Eye (tissue), 1 donor: ENCODE measurements around the gene HNRNPUL2.
A peak's percentile ranks its signal among the peaks of the same experiment; 100 is the strongest.
"Not testable (repeated sequence)": the region's sequence is repeated elsewhere in the genome, so short reads cannot be mapped to it uniquely, and the experiment has no call there.

Experiments used
- DNase-seq: peaks from one replicate; pipeline ENCODE4 v3.0.0-alpha.2; 2015

HNRNPUL2 gene

GRCh38 chr11:62727165-62727871, at the start of gene HNRNPUL2:
HNRNPUL2 (minus strand) TSS chr11:62727457; CDS start chr11:62727156, 301 bp downstream.
- DNase-seq: peak; percentile 99

DNA sequence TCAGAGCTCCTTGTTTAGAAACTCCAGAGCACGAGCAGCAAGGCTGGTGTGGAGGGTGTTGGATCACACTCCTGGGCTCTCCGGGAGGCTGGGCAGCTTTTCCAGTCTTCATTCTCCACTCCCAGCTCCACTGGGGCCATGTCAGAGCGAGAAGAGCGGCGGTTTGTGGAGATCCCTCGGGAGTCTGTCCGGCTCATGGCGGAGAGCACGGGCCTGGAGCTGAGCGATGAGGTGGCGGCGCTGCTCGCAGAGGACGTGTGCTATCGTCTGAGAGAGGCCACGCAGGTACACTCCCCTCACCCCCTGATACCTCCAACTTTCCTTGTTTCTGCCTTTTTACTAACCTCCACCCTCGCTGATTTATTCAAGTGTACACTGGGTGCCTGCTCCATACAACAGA, 48.4 kb upstream of the HNRNPUL2 start:
- no peak for DNase-seq

DNA sequence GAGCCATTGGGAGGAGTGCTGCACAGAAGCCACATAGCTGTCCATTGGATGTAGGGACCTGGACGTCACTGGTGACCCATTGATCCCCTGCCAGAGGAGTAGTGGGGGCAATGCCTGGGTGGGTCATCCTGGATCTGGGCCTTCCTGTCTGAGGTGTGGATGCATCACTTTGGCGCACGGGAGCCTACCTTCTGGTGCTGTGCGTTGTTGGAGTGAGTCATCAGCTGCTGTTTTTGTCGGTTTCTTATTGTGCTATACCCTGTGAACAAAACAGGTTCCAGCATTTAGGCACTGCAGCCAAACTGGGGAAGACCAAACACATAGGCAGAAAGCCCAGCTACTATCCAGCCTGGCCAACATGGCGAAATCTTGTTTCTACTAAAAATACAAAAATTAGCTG, 47.1 kb upstream of the HNRNPUL2 start:
- DNase-seq: no peak

- peak; percentile 98 for DNase-seq
Observed at GRCh38 chr11:62771144-62772021, 44.1 kb upstream of the HNRNPUL2 start, which contains the start of gene TAF6L. TAF6L (plus strand) TSS chr11:62771396; CDS start chr11:62775784, 4,388 bp downstream.

DNA sequence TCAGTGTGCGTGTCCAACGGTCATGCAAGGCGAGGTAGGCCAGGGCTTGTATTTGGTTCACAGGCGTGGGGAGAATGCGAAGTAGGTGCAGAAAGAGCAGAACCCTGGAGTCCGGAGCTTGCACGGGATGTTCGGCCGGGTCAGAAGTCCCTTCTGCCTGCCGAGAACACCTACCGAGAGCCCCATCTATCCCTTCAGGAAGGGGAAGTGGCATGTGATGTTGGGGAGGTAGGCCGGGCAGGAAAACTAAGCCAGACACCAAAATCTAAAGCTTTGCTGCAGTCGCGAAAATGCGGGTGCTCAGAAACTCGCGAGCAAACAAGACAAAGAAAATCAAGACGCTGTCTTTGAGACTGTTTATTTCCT, 43.5 kb upstream of the HNRNPUL2 start:
- DNase-seq: no peak

DNA sequence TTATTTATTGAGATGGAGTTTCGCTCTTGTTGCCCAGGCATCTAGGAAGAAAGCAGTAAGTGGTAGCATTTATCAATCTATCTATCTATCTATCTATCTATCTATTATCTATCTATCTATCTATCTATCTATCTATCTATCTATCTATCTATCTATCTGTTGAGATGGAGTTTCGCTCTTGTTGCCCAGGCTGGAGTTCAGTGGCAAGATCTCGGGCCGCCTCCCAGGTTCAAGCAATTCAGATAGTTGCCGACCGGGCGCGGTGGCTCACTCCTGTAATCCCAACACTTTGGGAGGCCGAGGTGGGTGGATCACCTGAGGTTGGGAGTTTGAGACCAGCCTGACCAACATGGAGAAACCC, 33.6 kb upstream of the HNRNPUL2 start:
- DNase-seq: peak; percentile 11

GRCh38 chr11:62757846-62758788, 30.9 kb upstream of the HNRNPUL2 start:
- no peak for DNase-seq

GRCh38 chr11:62755086-62755615, 27.9 kb upstream of the HNRNPUL2 start:
- DNase-seq: no peak

DNA sequence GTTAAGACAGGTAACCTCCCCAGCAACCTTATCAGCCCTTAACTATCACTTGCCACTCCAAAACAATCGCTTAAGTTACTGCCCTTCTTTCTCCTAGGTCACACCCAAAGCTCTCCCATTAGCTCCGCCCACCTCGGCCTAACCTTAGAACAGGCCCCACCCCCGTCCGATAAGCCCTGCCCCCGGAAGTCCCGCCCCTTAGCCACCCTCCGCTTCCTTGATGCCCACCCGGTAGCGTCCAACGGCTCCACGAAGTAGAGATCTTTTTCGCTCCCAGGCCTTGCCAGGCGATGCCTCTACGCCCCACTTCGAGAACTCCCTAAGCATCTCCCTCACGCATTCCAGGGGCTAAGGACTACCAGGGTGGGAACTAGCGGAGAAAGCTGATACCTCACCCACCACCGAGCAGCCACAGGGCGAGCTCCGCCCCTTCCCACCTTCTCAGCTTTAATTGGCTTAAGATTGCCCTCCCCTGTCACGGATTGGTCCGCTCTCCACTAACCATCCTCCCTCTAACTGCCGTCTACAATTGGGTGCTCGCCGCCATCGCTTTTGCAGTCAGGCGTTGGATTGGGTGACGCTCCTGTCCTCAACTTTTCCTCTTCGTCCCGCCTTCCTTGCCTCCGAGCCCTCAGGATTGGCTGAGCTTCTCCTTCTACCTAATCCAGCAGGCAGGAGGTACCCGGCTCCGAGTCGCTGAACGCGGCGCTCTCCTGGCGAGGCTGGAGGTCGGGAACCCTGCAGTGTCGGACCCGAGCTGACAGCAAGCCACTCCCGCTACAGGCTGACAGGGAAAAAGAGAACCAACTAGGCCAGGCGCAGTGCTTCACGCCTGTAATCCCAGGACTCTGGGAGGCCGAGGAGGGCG, 26.7 kb upstream of the HNRNPUL2 start, which contains the start of gene ZBTB3:
TSS of gene ZBTB3 (minus strand) at position 425 of the 868 bp plus-strand sequence. CDS start 496 bp downstream, outside the sequence.
- peak; percentile 99 for DNase-seq

GRCh38 chr11:62752994-62753735, 25.9 kb upstream of the HNRNPUL2 start:
- DNase-seq: no peak

- no peak for DNase-seq
Observed at GRCh38 chr11:62752177-62752785, 25.0 kb upstream of the HNRNPUL2 start.

- DNase-seq: not testable (repeated sequence)
Observed at GRCh38 chr11:62749931-62750330, 22.7 kb upstream of the HNRNPUL2 start.

- peak; percentile 57 for DNase-seq
Observed at GRCh38 chr11:62747475-62748160, 20.4 kb upstream of the HNRNPUL2 start.

GRCh38 chr11:62737196-62737595, 9.9 kb upstream of the HNRNPUL2 start:
- DNase-seq: no peak

DNA sequence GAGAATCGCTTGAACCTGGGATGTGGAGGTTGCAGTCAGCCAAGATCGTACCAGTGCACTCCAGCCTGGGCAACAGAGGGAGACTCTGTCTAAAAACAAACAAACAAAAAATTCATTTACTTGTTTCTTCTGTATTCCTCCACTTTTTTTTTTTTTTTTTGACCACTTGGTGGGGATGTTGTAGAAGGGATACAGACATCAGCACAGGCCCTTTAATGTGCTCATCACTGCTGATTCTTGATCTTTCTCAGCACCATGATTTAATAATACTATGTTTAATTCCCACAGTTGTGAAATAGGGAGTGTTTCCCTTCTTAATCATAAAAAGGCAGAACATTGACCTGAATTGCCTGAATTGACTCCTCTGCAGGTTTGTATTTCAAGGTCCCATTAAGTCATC, 5.6 kb upstream of the HNRNPUL2 start:
- DNase-seq: no peak

GRCh38 chr11:62730076-62730475, 2.8 kb upstream of the HNRNPUL2 start:
- DNase-seq: not testable (repeated sequence)

DNA sequence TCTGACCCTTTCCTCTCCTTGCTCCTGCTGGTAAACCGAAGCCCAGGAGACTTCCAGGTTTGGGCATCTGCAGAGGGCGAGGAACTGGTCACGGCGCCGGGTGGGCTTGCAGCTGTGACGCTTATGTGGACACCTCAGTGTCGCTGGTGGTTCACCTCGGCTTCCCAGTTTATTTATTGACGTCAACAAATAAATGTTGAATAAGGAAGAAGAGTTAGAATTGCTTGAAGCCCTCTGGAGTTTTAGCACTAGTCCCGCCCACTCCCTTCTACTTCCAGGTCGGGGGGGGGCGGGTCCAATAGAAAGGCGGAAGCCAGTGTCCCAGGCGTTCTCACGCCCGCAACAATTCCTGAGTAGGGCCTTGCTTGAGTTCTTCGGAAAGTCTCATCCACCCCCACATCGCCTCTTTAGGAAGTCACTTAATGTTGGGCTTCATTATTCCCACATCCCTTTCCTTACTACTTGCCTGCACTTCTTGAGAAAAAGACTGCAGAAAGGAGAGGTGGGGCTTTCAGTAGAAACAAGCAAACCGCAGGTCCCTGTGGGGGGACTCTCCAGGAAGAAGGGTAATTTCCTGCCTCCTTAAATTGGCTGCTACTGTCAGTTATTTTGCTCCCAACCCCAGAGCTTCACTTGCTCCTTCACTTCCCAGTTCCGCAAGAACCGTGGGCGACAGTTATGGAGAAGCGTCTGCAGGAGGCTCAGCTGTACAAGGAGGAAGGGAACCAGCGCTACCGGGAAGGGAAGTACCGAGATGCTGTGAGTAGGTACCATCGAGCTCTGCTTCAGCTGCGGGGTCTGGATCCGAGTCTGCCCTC, 1.1 kb upstream of the HNRNPUL2 start, which contains the start of gene TTC9C:
TSS of gene TTC9C (plus strand) at position 316 of the 818 bp plus-strand sequence. CDS start at position 679, 363 bp downstream.
- peak; percentile 96 for DNase-seq

GRCh38 chr11:62727872-62728170, 564 bp upstream of the HNRNPUL2 start:
- DNase-seq: peak; percentile 100

DNA sequence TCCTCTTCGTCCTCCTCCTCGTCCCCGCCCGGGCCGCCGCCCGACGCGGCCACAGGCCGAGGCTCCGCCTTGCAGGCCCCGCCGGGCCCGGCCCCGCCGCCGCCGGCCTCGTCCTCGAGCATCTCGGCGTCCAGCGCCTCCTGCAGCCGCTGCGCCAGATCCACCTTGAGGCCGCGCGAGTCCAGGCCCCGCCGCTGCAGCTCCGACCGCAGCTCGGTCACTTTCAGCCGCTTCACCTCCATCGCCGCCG, 417 bp downstream of the HNRNPUL2 start:
- no peak for DNase-seq
